CD4-positive, alpha-beta T cell treated with Interleukin-17A for 1 hour (primary cell): Measurements from ENCODE around the gene TMEM132C.

Experiments
- DNase-seq: peaks from one replicate; pipeline ENCODE4 v3.0.0-alpha.2; 2020

Gene TMEM132C

GRCh38 chr12:128339631-128340030 lies 72.7 kb downstream of the TMEM132C start:
- no peak for DNase-seq

DNA sequence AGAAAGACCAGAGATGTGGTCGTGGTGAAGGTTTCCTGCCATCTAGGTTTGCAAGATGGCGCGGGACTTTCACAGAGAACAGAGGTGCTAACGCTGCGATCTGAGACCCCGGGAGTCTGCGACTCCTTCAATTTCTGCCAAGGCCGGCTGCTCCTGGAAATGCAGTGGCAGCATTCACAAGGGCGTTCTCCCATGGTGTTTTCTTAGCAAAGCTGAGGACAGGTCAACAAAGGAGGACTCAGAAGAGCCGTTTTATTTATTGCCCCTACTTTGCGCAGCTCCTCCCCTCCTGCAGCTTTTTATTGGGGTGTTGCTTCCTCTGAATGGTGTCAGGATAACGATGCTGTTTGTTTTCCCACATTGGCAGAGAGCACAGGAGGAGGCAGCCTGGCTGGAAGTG lies 86.3 kb downstream of the TMEM132C start:
- no peak for DNase-seq

- no peak for DNase-seq
Measured at GRCh38 chr12:128356547-128356946, 89.6 kb downstream of the TMEM132C start.

DNA sequence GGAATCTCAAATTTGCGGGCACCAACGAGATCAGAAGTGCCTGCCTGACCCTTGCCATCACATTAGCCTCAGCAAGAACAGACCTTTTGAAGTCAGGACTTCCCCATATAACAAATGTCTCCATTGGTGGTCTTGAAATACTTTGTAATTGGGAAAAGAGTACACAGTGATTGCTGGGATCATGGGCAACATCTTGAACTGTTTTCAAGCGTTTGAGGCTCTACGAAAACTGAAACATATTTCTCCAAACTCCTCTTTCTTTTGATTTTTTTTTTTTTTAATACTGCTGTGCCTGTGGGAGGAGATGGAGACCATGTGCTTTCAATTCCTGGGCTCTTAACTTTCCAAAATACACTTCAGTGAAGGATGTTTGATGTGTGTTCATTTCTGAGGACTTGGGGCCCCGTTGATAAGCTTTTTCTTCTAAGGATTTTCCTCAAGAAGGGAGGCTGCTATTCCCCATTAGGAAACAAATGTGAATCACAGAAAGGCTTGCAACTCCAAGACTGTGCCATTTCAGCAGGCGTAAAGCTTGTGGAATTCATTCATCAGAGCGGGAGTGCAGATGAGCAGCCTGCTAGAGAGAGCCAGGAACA lies 94.5 kb downstream of the TMEM132C start:
- DNase-seq, result no peak

DNA sequence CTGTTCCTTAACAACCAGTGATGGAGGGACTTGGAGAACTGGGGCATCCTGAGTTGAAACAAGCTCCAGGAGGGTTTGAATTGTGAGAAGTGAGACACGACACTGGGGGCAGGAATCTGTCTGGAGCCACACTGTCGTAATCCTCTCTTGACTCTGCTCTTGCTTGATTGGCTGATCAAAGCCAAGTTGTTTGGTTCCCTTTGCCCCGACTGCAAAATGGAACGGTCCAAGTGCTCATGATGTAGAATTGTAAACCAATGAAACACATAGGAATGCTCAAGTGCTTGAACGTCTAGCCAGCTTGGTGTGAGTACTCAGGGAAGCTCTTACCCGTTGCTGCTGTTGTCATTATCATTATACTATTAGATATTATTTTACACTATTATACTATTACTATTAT lies 98.1 kb downstream of the TMEM132C start:
- DNase-seq, result no peak

DNA sequence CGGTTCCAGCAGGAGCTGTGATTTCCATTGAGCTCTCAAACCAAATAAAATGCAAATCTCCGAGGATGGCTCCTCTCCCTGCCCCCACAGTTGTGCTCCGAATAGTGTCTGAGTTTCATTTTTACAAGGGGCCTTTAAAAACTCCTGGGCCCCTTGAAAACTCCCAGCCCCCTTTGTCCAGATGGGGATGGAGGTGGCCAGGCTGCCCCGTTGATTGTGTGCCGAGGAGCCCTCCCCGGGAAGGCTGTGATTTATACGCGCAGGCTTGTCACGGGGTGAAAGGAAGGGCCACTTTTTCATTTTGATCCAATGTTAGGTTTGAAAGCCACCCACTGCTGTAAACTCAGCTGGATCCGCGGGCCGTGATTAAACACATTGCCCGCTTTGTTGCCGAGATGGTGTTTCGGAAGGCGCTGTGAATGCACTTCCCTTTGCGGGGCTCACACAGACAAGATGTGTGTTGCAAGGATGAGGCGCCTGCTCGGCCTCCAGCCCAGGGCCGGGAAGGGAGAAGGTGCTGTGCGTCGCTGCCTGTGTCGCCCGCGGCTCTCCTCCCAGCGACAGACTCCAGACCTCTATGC lies 98.8 kb downstream of the TMEM132C start:
- no peak for DNase-seq

DNA sequence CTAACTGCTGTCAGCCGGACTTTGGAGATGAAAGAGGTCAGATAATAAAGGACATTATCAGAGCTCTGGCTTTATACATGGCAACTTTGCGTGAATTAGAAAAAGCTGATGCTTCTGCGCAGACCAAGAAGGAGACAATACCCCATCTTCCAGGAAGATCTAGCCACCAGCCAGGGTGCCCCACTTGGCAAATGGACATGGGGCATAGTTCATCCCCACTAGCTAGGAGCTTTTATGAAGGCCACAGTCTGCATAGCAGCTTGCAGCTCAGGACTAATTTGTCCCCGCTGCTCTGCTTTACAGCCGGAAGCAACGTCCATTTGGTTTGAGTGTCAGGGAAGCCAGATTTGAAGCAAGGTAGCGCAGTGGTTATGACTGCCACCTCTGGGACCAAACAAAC lies 101.0 kb downstream of the TMEM132C start:
- no peak for DNase-seq

GRCh38 chr12:128381541-128381940 lies 114.6 kb downstream of the TMEM132C start:
- DNase-seq, result no peak

DNA sequence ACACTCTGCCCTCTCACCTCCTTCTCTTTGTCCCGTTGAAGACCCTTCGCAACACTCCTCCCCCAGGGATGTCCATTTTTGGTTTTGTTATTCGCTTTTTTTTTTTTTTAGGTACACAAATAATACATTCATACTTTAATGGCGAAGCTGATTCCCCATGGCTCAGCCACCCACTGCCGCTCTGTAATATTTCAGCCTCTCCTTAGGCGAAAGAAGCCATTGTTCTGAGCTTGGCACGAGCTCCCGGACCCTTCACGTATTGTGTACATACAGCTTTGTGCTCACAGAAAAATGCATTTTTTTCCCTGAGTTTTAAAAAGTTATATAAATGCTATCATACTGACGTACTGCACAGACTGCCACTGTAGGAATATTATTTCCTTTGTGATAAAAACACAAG lies 115.0 kb downstream of the TMEM132C start:
- no peak for DNase-seq

DNA sequence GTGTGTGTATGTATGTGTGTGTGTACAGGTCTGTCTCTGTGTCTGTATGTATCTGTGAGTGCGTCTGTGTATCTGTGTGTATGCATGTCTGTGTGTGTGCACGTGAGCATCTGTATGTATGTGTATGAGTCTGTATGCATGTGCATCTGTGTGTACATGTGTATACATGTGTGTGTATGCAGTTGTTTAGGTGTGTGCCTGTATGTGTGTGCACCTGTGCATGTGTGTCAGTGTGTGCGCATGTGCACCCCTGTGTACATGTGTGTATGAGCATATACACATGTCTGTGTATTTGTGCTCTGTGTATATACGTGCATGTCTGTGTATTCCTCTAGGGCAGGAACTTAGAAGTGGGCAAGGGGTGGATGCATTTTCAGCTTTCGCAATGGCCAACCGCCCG lies 116.0 kb downstream of the TMEM132C start:
- no peak for DNase-seq

GRCh38 chr12:128383357-128383937 lies 116.5 kb downstream of the TMEM132C start:
- no peak for DNase-seq

DNA sequence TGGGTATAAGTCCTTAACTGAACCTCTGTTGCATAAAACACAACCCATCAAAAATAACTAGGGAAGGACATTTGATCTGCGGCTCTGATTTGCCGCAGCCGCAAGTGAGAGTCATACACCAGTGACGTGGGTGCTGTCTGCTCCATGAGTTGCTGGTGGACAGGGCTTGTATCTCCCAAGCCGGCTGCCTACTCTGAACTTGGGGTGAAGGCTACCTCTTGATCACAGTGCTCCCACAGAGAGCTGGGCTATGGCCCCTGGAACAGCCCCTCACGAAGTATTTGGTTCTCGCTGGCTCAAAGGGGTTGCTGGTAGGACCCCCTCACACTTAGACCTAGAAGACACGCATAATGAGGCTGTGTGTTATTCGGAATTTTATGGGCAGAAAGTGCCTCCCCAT lies 118.8 kb downstream of the TMEM132C start:
- DNase-seq, result no peak

GRCh38 chr12:128387811-128388422 lies 120.9 kb downstream of the TMEM132C start:
- no peak for DNase-seq

GRCh38 chr12:128388461-128389000 lies 121.6 kb downstream of the TMEM132C start:
- peak; percentile 35 for DNase-seq

GRCh38 chr12:128393346-128393745 lies 126.4 kb downstream of the TMEM132C start:
- no peak for DNase-seq

GRCh38 chr12:128394137-128394536 lies 127.2 kb downstream of the TMEM132C start:
- no peak for DNase-seq

DNA sequence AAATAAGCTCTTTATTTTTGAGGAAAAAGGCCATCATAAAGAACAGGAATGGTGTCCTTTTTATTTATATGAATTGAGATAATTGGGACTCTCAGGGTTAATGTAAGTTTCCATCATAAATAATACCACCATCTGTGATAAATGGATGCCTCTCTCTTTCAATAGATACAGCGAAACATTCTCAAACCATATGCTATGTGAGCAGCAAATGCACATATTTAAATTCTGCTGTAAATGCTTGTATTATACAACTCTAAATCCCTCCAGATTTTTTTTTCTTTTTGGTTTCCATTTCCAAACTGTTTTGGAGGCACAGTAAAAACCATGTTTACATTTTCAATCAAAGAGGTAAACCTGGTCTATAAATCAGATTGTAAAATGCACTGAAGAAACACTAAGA lies 132.3 kb downstream of the TMEM132C start:
- no peak for DNase-seq

- no peak for DNase-seq
Measured at GRCh38 chr12:128402486-128403243, 135.7 kb downstream of the TMEM132C start.

DNA sequence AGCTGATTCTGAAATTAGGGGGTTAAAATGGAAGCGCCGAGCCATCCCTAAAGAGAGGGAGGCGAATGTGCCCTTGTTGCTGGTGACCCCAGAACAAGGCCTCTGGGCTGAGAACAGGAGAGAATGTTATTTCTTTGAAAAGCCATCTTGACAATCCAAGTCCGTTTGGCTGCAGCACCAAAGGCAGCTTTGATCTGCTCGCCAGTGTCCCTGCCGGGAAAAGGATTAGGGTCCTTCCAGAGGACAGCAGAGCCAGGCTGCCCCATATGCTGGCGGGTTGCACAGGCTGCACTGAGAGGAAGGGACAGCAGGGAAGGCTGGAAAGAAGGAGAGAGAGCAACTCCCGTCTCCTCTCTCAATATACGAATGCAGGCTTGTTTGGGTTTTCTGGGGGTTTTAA lies 141.7 kb downstream of the TMEM132C start:
- no peak for DNase-seq

GRCh38 chr12:128415036-128415560 lies 148.1 kb downstream of the TMEM132C start:
- DNase-seq, result no peak

GRCh38 chr12:128418944-128419343 lies 152.0 kb downstream of the TMEM132C start:
- DNase-seq, result no peak

DNA sequence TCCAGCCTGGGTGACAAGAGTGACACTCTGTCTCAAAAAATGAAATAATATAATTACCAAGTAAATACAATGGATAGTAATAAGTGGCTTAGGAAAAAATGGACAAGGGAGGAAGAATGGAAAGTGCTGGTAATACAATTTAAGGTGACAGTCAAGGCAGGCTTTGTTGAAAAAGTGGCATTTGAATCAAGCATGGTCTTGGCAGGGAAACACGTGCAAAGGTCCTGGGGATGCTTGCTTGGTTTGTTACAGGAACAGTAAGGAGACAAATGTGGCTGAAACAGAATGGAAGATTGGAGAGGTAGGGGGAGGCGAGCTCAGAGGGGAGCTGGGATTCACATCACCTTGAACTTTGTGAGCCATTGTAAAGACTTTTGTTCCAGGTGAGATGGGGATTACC lies 153.2 kb downstream of the TMEM132C start:
- DNase-seq, result no peak

- no peak for DNase-seq
Measured at GRCh38 chr12:128421375-128421774, 154.4 kb downstream of the TMEM132C start.
